Measurements from ENCODE around the gene TEX2. TPM values are rescaled to one million over a fixed set of nuclear protein-coding genes. Genes with fewer than 3 reads are reported as not detected.
A peak's percentile ranks its signal among the peaks of the same experiment; 100 is the strongest.

Gene TEX2
- total and polyA plus RNA-seq, 2 of the 13 experiments (the other 11 are each of a cell fraction or from before 2014, with no cell fraction given), result 21.4 to 37.7 TPM

GRCh38 chr17:64146418-64147109 is 116.5 kb downstream of the TEX2 start:
- BruUV-seq (replicated peaks), result no TSS peak
- peaks cover 62% of the 10 kb centered on the region for H3K4me1 ChIP-seq (ENCODE audit: insufficient read depth, low read length)
- intact Hi-C loops (cut with micrococcal nuclease; ENCODE audit: unreplicated experiment), result loop anchor here (5.0 kb wide), 2 partner anchors 116 to 136 kb away; partner anchors contain the start of gene TEX2
- CTCF ChIA-PET (ENCODE audit: low intra/inter-chr PET ratio, low total read pairs), result no interaction called here
- no peak overlapping the region for H2AFZ ChIP-seq (ENCODE audit: low read length)
- POLR2A ChIA-PET, result interaction anchor here (0.6 to 7.1 kb wide), 45 partner anchors 9 to 373 kb away, joined by 3 to 138 read pairs (median 10); partner anchors contain the start of genes CCDC47, CEP95, DDX42 and DDX5
- WGBS (ENCODE audit: low lambda C conversion rate), result 1% methylated on average over 24 of the region's 34 CpGs
- no peaks in the 10 kb centered on the region for H3K9me3 ChIP-seq (ENCODE audit: low read length)
- no peaks in the 10 kb centered on the region; a peak in 2 of 5 replicates for H3K36me3 ChIP-seq (replicated peaks in 1 of 2; ENCODE audit: control insufficient read depth in 1 of 2, insufficient read depth in 2 of 2, low read length in 2 of 2)
- ATAC-seq (peak; percentile 21), FAIRE-seq (no peak), DNase-seq (ENCODE audit: low spot score) (peak; percentile 52)
- H3K4me3 ChIP-seq (replicated peaks in 1 of 3; ENCODE audit: insufficient read depth in 1 of 3, low read depth in 2 of 3, low read length in 3 of 3), result peak overlapping the region; percentile 75 to 86 (median 84)
- no peaks in the 10 kb centered on the region for H4K20me1 ChIP-seq (ENCODE audit: insufficient read depth, low read length)
- in situ Hi-C loops (cut with HindIII; ENCODE audit: extremely low pct_ligation_motif_present, low pct_unique_long_range_greater_than_20kb), result loop anchor here (5.0 kb wide), 2 partner anchors 36 to 116 kb away; partner anchors contain the start of gene TEX2
- H3K27me3 ChIP-seq (ENCODE audit: control insufficient read depth in 1 of 2, insufficient read depth in 2 of 2, low read length in 2 of 2), result no peaks in the 10 kb centered on the region; a peak in 1 of 5 replicates
- H3K4me2 ChIP-seq (ENCODE audit: low read depth, low read length), result peak overlapping the region; percentile 95
- peak overlapping the region; percentile 88 for H3K27ac ChIP-seq (ENCODE audit: extremely low read length, insufficient read depth, low read length)
- peak overlapping the region; percentile 97 for H3K9ac ChIP-seq (ENCODE audit: insufficient read depth, low read depth, low read length)
- H3K79me2 ChIP-seq (ENCODE audit: insufficient read depth, low read length), result peaks cover 20% of the 10 kb centered on the region
- TF ChIP-seq ZNF180 (CRISPR knock-in tag; IDR thresholded peaks at IDR 0.05; ENCODE audit: borderline replicate concordance, low read depth) (no peak), SRY (CRISPR knock-in tag; IDR thresholded peaks at IDR 0.05) (peak; percentile 76; the same call in 1 of the 2 replicates), THAP7 (CRISPR knock-in tag; IDR thresholded peaks at IDR 0.05) (0 out of 2 replicates have a peak, but pooled peaks have one; percentile 18), ZNF709 (CRISPR knock-in tag; IDR thresholded peaks at IDR 0.05) (0 out of 2 replicates have a peak, but pooled peaks have one; percentile 43), ZNF329 (CRISPR knock-in tag; IDR thresholded peaks at IDR 0.05; ENCODE audit: low read depth) (peak; percentile 28; the same call in 1 of the 2 replicates), ZSCAN9 (CRISPR knock-in tag; IDR thresholded peaks at IDR 0.05; ENCODE audit: borderline replicate concordance) (peak; percentile 6; the same call in 1 of the 2 replicates), ATF5 (CRISPR knock-in tag; IDR thresholded peaks at IDR 0.05; ENCODE audit: low read depth) (peak; percentile 39; the same call in 1 of the 2 replicates), NFIB (CRISPR knock-in tag; IDR thresholded peaks at IDR 0.05; ENCODE audit: borderline replicate concordance) (peak; percentile 88; the same call in 1 of the 2 replicates)
- TF ChIP-seq, protein P1, sequence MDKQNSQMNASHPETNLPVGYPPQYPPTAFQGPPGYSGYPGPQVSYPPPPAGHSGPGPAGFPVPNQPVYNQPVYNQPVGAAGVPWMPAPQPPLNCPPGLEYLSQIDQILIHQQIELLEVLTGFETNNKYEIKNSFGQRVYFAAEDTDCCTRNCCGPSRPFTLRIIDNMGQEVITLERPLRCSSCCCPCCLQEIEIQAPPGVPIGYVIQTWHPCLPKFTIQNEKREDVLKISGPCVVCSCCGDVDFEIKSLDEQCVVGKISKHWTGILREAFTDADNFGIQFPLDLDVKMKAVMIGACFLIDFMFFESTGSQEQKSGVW (CRISPR knock-in tag; IDR thresholded peaks at IDR 0.05; ENCODE audit: borderline replicate concordance), result no peak
- TF ChIP-seq, protein P2, sequence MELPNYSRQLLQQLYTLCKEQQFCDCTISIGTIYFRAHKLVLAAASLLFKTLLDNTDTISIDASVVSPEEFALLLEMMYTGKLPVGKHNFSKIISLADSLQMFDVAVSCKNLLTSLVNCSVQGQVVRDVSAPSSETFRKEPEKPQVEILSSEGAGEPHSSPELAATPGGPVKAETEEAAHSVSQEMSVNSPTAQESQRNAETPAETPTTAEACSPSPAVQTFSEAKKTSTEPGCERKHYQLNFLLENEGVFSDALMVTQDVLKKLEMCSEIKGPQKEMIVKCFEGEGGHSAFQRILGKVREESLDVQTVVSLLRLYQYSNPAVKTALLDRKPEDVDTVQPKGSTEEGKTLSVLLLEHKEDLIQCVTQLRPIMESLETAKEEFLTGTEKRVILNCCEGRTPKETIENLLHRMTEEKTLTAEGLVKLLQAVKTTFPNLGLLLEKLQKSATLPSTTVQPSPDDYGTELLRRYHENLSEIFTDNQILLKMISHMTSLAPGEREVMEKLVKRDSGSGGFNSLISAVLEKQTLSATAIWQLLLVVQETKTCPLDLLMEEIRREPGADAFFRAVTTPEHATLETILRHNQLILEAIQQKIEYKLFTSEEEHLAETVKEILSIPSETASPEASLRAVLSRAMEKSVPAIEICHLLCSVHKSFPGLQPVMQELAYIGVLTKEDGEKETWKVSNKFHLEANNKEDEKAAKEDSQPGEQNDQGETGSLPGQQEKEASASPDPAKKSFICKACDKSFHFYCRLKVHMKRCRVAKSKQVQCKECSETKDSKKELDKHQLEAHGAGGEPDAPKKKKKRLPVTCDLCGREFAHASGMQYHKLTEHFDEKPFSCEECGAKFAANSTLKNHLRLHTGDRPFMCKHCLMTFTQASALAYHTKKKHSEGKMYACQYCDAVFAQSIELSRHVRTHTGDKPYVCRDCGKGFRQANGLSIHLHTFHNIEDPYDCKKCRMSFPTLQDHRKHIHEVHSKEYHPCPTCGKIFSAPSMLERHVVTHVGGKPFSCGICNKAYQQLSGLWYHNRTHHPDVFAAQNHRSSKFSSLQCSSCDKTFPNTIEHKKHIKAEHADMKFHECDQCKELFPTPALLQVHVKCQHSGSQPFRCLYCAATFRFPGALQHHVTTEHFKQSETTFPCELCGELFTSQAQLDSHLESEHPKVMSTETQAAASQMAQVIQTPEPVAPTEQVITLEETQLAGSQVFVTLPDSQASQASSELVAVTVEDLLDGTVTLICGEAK (IDR thresholded peaks at IDR 0.05), result no peak
- TF ChIP-seq, protein P2 (CRISPR knock-in tag; IDR thresholded peaks at IDR 0.05), result no peak; the same call in 1 of the 2 replicates

Data from HepG2 (cell line).